ENCODE results near the gene EIF5A.
"Not testable (repeated sequence)": the region's sequence is repeated elsewhere in the genome, so short reads cannot be mapped to it uniquely, and the experiment has no call there.

The EIF5A gene

DNA sequence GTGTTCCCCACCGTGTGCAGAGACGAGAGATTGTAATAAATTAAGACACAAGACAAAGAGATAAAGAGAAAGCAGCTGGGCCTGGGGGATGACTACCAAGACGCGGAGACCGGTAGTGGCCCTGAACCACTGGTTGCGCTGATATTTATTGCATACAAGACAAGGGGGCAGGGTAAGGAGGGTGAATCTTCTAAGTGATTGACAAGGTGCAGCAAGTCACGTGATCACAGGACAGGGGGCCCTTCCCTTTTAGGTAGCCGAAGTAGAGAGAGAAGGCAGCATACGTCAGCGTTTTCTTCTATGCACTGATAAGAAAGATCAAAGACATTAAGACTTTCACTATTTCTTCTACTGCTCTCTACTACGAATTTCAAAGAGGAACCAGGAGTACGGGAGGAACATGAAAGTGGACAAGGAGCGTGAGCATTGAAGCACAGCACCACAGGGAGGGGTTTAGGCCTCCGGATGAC is 25.2 kb downstream of the EIF5A start:
- DNase-seq = not testable (repeated sequence)

DNA sequence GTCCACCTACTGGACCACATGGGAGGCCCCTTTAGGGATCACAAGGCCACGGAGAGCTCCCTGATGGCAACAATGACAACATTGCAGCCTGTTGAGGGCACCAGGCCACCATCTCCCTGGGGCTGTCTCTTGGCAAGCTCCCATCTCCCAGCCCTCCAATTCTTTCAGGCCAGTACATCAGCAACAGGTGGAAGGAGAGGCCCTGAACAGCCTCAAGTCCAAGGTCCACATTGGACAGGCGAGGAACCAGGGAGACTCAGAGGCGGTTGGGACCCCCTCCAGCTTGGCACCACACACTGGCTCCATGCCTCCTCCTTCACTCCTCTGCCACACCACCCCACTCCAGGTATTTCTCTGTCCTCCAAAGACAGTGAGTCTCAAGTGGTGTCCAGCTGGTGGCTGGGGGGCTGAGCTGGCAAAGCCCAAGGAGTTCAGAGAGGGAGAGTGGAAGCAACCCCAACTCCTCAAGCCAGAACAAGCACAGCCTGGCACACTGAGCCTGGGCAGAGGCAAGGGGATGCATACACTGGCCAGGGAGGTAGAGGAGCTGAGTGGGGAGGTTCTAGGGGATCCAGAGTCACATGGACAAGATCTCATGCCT is 27.6 kb downstream of the EIF5A start:
- no peak for DNase-seq

DNA sequence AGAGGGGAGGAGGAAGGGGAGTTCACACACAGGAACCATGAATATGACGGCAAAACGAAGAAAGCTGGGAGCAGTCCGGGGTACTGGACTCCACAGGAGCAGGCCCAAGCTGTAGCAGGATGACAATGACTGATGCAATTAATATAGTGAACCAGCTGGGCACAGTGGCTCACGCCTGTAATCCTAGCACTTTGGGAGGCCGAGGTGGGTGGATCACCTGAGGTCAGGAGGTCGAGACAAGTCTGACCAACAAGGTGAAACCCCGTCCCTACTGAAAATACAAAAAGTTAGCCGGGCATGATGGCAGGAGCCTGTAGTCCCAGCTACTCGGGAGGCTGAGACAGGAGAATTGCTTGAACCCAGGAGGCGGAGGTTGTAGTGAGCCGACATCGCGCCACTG is 28.3 kb downstream of the EIF5A start:
- DNase-seq = not testable (repeated sequence)

DNA sequence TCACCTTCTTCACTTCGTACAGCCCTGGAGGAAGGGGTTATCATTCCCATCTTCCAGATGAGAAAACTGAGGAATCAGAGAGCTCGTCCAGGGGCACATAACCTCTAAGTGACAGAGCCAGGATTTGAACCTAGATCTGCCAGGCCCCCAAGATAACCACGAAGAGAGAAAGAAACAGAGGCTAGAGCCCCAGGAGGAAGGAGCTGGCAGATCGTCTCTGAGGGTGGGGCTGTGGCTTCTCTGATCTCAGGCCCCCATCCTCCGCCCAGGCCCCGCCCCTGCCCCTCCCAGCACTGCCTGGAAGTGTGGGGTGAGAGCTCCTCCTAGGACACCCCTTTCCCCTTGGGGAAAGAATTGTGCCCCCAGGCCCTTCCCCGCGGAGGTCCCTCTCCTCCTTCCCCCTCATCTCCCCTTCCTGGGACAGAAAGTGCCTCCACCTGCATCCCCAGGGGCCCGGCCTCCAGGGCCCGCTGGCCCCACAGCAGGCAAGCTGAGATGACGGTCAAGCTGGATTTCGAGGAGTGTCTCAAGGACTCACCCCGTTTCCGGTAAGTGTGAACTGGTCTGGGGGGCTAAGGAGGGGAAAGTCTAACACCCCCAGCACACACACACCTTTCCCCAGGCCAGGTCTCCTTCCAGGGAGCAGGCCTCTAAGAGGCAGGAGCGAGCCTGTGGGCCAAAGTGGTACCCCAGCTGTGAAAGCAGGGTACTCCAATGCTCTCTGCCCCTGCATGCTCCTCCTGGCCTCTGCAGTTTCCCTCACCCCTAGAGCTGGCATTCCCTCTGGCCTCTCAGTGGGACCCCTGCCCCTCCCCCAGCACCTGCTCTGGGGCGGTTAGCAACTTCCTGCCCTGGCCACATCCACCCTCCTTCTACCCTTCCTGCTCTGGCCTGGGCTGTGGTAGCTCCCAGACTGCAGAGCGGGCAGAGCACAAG is 29.1 kb downstream of the EIF5A start, which contains the start of gene ACAP1:
ACAP1 (plus strand) TSS at position 290 of the 936 bp plus-strand sequence; CDS start at position 496, 206 bp downstream.
- no peak for DNase-seq

DNA sequence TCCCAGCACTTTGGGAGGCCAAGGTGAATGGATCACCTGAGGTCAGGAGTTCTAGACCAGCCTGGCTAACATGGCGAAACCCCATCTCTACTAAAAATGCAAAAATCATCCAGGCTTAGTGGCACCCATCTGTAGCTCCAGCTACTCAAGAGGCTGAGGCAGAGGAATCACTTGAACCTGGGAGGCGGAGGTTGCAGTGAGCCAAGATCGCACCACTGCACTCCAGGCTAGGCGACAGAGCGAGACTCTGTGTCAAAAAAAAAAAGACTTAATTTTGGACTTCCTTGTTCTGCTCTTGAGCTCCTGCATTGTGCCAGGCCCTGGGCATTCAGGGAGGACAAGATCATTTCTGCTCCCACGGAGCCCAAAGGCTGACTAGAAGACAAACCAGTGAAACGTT is 30.2 kb downstream of the EIF5A start:
- DNase-seq = not testable (repeated sequence)

DNA sequence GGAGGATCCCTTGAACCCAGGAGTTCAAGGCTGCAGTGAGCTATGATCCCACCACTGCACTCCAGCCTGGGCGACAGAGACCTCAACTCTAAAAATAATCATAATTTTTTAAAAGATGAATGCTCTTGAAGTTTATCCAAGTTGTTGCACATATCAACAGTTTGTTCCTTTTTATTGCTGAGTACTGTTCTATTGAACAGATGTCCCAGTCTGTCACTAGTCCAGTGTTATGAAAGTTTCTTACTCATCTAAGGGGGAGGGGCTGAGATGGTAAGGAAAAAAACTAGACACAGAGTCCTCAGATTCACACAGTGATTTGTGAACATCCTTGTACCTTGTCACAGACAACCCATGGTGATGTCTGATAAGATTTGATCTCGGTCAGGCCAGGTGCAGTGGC is 32.8 kb downstream of the EIF5A start:
- no peak for DNase-seq

DNA sequence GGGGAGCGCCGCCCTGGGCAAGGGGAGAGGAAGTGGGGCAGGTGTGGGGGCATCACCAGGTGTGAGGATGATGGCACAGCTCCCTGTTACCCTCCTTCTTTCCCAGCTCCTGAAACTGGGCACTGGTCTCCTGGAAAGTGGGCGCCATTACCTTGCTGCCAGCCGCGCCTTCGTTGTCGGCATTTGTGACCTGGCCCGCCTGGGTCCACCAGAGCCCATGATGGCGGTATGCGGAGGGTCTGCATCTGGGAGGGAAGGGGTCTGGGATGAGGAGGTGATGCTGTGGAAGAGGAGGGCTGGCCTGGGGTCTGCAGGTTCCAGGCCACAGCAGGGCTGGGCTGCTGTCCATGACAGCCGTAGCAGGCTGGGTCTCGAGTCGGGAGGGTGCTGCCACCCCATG is 34.4 kb downstream of the EIF5A start:
- DNase-seq = no peak

DNA sequence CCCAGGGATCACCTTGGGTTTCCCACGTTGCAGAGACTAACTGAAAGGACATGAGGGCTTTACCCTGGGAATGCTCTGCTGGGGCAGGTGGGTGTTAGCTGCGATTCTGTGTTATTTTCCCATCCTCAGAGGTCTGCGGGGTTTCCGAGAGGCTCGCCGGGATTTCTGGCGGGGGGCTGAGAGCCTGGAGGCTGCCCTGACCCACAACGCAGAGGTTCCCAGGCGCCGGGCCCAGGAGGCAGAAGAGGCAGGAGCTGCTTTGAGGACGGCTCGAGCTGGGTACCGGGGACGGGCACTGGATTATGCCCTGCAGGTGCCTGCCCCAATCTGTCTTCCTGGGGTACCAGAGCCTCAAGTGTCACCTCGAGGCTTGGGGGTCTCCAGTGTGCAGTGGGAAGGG is 35.8 kb downstream of the EIF5A start:
- DNase-seq = no peak

DNA sequence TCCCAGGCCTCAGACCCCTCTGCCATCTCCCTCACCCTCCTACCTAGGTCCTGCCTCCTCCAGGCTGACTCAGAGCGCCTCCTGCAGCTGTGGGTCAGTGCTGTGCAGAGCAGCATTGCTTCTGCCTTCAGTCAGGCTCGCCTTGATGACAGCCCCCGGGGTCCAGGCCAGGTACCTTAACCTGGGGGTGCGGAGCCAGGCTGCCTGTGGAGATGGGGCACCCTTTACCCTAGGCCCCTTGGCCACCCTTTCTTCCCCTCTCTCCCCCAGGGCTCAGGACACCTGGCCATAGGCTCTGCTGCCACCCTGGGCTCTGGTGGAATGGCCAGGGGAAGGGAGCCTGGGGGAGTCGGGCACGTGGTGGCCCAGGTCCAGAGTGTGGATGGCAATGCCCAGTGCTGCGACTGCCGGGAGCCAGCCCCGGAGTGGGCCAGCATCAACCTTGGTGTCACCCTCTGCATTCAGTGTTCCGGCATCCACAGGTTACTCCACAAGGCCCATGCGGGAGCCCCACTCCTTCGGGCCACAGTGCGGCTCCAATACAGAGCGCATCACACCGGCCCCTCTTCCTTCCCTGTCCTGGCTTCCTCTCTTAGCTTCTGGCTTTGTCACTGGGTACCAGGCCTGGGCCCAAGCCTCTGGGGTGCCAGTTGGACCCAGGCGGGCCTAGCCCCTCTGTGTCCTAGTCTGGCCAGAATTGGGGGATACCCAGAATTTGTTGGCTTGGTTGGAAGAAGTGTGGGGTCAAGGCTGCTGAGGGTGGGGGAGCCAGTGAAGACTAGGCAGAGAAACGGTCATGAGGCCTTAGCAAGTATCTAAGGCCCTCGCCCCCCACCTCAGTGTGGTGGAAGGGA is 39.6 kb downstream of the EIF5A start:
- DNase-seq = no peak

DNA sequence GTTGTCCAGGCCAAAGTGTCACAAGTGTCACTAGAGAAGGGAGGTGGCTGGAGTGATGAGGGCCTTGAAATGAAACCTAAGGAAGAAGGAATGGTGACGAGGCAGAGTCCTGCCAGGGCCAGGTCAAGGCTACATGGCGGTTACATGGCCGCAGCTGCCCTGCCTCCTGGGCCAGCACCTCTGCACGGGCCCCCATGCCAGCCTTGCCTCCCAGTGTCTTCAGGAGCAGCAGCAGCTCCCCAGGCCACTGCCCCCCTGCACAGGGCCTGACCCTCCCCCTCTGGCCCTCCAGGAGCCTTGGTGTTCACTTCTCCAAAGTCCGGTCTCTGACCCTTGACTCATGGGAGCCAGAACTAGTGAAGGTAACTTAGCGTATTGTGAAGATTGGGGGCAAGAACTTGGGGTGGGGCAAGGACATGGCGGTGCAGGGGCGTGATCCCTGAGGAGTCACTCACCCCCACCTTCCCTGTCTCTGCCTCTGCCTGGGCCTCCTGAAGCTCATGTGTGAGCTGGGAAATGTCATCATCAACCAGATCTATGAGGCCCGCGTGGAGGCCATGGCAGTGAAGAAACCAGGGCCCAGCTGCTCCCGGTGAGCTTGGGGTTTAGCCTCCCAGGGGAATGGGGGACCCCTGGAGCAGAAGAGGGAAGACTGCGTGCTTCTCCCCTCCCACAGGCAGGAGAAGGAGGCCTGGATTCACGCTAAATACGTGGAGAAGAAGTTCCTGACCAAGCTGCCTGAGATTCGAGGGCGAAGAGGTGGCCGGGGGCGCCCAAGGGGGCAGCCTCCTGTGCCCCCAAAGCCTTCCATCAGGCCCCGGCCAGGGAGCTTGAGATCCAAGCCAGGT is 40.4 kb downstream of the EIF5A start:
- DNase-seq = no peak

DNA sequence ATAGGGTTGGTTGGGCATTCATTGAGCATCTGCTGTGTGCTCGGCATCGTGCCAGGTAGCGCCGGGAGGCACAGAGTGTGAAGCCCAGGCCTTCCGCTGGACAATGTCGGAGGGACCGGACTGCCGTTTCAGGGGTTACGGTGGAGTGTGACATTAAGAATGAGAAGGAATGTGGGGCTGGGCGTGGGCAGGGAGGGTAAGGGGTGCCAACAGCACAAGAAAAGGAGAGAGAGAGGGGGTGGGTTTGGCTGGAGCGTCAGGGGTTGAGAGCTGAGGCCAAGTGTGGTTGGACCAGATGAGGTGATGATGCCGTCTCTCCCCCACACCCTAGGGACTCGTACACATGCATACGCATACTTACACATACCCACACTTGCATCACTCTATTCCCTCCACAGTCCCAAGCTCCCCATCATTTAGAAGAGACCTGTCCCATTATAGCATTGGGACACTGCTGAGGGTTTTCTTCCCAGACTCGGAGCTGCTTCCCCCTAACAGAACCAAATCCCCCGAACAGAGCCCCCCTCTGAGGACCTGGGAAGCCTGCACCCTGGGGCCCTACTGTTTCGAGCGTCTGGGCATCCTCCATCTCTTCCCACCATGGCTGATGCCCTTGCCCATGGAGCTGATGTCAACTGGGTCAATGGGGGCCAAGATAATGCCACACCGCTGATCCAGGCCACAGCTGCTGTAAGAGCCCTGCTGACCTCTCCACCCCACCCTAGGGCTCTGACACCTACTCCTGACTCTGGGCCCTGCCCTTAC is 41.2 kb downstream of the EIF5A start:
- no peak for DNase-seq

DNA sequence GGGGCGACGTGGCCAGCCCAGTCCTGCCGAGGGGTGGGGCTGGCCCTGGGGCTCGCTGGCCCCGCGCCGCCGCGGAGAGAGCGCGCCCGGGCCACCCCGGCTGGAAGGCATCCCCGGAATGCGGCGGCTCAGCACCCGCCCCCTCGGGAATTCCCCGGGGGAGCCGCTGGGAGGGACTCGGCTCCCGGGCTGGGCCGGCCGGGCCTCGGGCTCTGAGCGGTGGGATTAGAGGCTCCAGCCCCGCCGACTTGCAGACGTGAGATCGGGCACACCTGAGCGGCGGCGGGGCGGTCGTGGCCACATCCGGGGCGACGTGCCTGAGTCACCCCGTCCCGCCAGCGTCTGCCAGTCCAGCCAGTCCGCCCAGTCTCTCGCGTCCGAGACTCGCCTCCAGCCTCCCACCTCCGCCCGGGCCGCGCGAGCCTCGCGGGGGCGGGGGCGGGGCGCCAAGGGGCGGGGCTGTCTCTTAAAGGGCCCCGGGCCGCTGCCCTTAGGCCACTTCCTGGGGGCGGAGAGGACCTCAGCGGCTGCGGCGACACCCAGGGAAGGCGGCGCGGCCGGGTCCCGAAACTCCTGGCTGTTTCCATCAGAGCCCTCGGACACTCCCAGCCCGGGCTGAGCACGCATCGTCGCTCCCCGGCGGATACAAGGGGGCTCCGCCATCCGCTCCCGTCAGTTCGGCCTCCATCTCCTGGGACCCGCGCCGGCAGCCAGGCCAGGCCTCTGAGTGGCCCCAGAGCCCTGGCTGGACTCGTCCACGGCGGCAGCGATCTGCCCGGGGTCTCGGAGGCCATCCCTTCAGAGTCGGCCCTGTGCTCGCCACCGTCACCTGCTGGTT is 44.5 kb downstream of the EIF5A start, which contains the start of gene KCTD11:
KCTD11 (plus strand) TSS at position 498 of the 838 bp plus-strand sequence.
- DNase-seq = no peak

DNA sequence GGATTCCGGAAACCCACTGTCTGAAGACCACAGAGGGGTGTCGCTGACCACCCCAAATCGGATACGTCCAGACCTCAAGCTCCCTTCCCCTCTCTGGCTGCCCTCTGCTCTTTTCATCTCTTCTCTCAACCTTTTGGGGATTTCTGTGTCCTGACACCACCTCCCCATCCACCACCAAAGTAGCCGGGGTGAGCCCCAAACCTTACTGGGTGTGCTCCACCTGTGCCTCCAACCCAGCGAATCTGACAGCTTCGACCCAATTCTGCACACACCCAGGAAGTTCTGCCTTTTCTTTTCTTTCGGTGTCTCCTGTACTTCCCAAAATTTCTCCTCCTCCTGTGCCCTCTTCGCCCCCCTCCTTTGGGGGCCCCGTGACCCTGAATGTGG is 45.1 kb downstream of the EIF5A start:
- no peak for DNase-seq

DNA sequence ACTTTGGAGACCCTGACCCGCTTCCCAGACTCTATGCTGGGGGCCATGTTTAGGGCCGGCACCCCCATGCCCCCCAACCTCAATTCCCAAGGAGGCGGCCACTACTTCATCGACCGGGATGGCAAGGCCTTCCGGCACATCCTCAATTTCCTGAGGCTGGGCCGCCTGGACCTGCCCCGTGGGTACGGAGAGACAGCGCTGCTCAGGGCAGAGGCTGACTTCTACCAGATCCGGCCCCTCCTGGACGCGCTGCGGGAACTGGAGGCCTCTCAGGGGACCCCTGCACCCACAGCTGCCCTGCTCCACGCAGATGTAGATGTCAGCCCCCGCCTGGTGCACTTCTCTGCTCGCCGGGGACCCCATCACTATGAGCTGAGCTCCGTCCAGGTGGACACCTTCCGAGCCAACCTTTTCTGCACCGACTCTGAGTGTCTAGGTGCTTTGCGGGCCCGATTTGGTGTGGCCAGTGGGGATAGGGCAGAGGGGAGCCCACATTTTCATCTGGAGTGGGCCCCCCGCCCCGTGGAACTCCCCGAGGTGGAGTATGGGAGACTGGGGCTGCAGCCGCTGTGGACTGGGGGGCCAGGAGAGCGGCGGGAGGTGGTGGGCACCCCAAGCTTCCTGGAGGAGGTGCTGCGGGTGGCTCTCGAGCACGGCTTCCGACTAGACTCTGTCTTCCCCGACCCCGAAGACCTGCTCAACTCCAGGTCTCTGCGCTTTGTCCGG is 45.6 kb downstream of the EIF5A start:
- no peak for DNase-seq

DNA sequence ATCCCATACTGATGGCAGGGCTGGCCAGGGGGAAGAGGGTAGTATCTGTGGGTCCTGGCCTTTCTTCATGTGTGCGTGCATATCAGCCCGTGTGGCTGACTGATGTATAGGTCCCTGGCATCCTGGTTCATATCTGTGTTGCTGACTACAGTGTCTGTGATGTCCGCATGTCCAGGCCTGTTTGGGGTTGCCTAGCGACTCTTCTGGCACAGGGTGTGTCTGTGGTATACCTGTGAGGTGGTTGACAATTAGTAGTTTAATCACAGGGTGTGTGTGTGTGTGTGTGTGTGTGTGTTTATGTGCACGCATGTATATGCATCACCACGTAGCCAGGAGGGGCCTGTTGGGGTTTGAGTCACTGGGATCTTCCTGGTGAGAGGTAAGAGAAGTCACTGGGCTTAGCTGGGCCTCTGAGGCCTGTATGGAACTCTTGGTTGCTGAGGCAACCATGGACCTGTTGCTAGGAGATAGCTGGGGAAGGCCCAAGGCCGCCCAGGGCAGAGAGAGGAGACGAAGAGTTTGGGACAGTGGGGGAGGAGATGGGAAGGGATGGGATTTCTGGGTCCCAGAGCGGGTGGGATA is 46.9 kb downstream of the EIF5A start:
- no peak for DNase-seq

DNA sequence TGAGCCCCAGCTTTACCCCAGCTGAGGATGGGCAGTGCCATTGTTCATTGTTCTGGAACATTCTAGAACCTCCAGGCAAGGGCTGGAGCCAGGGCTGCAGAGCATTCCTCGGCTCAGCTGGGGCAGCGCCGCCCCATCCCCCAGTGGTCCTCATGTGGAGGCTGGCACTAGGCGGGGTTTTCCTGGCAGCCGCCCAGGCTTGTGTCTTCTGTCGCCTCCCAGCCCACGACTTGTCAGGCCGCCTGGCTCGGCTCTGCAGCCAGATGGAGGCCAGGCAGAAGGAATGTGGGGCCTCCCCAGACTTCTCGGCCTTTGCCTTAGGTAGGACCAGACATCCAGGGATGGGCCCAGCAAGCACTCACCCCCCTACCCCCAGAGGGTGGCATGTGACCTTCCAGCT is 47.6 kb downstream of the EIF5A start, which contains the start of gene TMEM95:
TMEM95 (plus strand) TSS at position 104 of the 400 bp plus-strand sequence; CDS start at position 153, 49 bp downstream.
- DNase-seq = no peak

DNA sequence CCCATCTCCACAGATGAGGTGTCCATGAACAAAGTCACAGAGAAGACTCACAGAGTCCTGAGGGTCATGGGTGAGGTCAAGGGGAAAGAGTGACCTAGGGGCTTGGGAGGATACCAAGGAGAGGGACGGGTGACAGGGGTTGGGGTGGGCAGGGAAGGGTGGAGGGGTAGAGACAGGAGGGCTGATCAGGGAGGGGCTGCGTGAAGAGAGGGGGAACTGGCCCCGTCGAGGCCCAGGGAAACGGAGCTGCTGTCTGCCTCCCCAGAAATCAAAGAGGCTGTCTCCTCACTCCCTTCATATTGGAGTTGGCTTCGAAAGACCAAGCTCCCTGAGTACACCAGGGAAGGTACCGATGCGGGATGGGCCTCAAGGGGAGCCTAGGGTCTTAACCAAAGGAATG is 48.1 kb downstream of the EIF5A start:
- DNase-seq = no peak

DNA sequence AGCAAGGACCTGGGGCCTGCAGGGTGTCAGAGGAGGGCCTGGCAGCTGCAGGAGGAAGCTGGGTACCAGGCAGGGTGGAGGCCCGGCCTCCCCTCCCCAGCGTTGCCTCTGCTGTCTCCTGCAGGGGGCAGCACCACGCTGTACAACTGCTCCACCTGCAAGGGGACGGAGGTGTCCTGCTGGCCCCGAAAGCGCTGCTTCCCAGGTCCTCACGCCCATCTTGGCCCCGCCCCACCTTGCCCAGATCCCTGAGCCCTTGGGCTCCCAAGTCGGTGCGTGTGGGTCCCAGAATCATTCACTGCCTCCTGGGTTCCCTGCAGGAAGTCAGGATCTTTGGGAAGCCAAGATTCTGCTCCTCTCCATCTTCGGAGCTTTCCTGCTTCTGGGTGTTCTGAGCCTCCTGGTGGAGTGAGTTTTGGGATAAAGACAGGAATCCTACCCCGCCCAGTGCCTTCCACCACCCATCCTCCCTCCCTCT is 48.7 kb downstream of the EIF5A start:
- DNase-seq = peak; percentile 33

DNA sequence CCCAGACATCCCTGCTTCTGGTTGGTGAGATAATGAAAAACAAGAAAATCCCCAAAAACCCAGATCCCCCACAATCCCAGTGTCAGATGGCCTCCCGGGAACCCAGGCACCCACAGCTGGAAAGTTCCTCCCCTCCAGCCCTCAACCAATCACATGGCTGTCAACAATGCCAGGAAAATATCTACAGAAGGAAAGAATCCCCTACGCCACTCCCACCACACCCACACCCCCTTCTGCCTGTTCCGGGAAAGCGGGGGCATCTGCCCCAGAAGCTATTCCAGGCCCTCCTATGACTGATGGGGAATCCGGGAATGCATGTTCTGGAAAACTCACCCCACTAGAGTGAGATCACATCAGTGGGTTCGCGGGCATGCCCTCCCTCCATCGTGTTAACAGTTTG is 49.3 kb downstream of the EIF5A start:
- no peak for DNase-seq

Measured in NCI-H2029 (cell line).